NCI-H2196 treated with DMSO at 0.1 percent for 48 hours (cell line): ENCODE measurements around the gene MYMK.

Source experiments
- DNase-seq: peaks from one replicate; lab custom pipeline; 2025; ENCODE audit not compliant: unreplicated experiment; lab: John Stamatoyannopoulos, UW

Gene MYMK

GRCh38 chr9:133470427-133470924 is 54.3 kb downstream of the MYMK start:
- DNase-seq = no peak

GRCh38 chr9:133468777-133469421 is 55.9 kb downstream of the MYMK start:
- DNase-seq = no peak

GRCh38 chr9:133468374-133468773 is 56.4 kb downstream of the MYMK start:
- no peak for DNase-seq

GRCh38 chr9:133467101-133467500 is 57.7 kb downstream of the MYMK start:
- no peak for DNase-seq

GRCh38 chr9:133465984-133466383 is 58.8 kb downstream of the MYMK start:
- no peak for DNase-seq

GRCh38 chr9:133464638-133465037 is 60.1 kb downstream of the MYMK start:
- DNase-seq = no peak
